GM18517 (cell line): ENCODE results near the gene SLC39A1.
"Not testable (repeated sequence)": the region's sequence is repeated elsewhere in the genome, so short reads cannot be mapped to it uniquely, and the experiment has no call there.

Experiments
- ATAC-seq: cut with Tn5 transposase; IDR thresholded peaks from one replicate; pipeline ENCODE4 v1.9.1; 2021; ENCODE audit warnings: mild to moderate bottlenecking, moderate library complexity; ENCODE audit not compliant: unreplicated experiment

Gene SLC39A1

GRCh38 chr1:153932156-153933131 is 30.9 kb downstream of the SLC39A1 start:
- ATAC-seq: no peak

GRCh38 chr1:153929981-153930948 is 33.1 kb downstream of the SLC39A1 start:
- no peak for ATAC-seq

DNA sequence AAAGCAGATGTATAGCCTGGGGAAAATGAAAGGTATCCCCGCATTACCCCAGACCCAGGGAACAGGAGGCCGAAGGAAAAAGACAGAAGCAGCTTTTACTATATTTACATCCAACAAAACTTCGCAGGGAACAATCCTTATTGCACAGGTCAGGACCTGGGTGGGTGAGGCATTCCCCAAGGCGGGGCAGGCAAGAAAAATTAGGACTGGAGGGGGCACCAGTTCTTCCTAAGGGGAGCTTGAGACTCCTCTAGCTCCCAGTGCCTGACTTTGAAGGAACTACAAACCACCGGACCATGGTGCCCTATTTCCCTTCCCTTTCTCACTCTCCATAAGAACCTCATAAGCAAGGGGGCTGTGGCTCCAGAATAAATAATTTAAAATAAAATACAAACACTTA is 33.9 kb downstream of the SLC39A1 start:
- ATAC-seq: no peak

DNA sequence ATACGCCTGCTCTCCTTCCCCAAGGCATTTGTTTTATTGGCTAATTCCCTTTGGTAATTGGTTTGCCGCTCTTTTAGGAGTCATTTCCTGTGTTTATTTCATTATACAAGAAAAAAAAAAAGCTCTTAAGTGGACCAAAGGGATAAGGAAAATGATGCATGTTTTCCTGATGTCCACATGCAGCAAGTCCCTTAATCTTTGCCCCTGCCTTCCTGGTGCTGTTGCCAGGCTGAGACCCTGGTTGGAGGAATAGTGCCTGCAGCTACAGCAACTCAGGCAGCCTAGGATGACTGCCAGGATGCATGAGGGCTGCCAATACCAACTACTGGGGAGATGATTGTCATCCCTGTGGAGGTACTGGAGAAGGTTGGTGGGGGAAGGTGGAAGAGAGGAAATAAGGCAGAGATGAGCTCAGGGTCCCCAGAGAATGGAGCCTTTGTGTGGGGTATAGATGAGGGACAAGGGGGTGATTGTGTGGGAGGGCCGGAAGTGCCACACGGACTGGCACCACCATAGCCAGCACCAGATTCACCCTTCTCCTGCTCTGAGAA is 34.5 kb downstream of the SLC39A1 start:
- no peak for ATAC-seq

DNA sequence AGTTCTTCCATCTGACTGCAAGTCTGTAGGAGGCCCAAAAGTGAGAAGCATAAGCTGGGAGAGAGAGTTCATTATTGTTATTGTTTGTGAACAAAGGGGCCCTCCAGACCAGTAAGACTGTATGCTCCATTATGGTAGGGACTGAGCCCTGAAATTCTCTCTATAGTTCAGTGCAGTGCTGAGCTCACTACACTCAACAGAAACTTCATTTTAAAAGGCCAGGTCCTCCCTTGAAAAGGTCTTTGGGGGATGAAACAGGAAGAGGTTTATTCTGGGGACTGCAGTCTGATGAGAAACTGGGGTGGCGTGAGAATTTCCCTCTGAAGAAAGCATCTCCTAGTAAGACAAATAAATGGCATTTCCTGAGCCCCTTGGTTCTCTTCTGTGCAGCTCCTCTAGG is 35.1 kb downstream of the SLC39A1 start:
- ATAC-seq: no peak

DNA sequence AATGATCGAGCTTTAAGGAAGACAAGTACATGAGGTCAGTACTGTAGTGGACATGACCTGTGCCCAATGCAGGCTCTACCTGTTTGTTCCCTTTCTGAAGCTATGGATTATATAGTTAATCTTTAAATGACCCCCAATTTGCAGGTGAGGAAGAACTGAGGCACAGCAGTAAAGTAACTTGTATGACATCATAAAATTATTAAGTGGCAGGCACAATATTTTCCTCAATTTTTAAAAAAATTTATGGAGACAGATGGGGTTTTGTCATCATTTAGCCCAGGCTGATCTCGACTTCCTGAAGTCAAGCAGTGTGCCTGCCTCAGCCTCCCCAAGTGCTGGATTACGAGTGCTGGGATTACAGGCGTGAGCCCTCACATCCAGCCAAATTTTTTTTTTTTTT is 36.9 kb downstream of the SLC39A1 start:
- no peak for ATAC-seq

DNA sequence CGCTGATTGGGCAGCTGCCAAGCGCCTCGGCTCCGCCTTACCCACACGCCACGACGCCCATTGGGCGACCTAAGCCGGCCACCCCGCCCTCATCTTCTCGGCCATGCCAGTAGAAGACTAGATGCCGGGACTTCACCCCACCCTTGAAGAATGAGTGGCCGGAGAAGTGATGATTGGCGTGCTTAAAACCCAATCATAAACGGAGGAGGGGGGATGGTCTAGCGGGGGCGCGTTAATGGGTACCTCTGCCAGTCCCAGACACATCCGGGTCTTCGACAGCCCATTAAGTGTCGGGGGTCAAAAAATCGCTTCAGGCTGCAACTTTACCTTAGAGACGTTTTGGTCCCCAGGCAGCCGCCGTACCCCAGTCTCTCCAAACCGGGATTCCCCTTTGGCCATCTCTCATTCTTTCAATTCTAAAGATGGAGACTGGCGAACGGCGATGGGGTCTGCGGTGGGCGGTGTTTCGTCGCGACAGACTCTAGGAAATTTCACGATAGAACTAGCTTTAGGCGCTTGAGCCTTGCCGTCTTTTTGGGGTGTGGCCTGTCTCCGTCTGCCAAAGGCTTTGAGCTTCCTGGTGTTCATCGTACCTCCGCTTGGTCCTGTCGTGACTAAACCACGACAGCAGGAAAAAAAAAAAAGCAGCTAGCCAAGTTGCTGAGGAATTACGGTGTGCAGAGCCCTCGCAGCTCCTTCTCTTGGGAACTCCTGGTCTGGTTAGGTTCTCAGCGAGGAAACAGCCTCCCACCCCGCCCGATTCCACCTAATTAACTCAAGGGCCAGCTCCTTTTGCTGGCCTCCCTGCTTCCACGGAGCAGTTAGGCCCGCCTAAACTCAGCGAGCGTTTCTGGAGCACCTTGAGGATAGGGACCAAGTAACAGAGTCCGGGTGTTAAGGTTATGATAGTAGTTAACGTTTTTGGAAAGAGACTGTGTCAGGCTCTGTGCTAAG is 40.1 kb downstream of the SLC39A1 start, which contains the start of gene GATAD2B:
GATAD2B (minus strand) TSS at position 1 of the 954 bp plus-strand sequence. CDS start 94,625 bp downstream, outside the sequence.
- ATAC-seq: peak; percentile 89

DNA sequence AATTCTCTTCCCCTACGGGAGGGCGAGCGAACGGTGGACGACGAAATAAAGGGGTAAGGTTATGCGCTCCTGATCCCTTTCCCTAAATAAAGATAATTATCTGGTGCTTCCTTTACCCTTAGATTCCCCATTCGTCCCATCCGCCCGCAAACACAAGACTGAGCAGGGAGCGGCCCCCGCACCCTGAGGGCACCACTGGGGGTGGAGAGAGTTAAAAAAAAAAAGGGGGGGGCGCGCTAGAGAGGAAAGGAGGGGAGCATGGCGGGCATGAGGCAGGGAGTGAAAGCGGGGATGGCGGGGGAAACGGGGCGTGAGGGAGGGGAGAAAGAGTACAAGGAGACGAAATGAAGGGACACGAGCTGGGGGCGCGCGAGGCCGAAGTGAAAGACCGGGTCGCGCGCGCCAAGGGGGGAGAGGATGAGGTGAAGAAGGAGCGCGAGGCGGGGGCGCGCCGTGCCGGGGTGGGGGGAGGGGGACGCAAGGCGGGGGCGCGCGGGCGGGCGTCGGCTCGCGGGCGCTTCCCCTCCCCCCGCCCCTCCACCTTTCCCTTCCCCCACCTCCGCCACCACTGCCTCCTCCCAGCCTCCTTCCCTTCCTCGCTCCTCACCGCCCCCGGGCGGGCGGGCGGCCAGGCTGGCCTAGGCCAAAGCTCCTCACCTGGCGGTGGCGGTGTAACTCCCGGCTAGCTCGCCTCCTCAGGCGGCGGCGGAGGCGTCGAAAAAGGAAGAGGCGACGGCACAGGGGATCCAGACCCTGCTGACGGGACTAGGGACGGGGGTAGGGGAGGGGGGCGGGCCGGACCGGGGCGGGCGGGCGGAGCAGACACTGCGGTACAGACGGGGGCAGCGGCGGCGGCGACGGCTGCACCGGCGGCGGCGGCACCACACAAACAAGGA is 41.0 kb downstream of the SLC39A1 start:
- ATAC-seq: peak; percentile 13

DNA sequence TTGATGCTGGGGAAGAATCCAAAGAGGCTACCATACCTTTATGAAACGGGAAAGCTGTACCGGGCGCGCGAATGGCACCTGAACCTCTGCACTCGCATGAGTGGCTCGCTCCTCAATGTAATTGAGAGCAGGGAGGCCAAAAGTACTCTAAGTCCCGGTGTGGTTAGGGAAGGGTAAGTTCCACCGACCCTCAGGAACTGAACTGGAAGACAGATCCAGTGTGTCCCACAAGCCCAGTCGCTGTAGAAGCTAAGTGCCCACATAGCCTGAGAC is 41.6 kb downstream of the SLC39A1 start:
- ATAC-seq: no peak

GRCh38 chr1:153921080-153921802 is 42.1 kb downstream of the SLC39A1 start:
- ATAC-seq: no peak

DNA sequence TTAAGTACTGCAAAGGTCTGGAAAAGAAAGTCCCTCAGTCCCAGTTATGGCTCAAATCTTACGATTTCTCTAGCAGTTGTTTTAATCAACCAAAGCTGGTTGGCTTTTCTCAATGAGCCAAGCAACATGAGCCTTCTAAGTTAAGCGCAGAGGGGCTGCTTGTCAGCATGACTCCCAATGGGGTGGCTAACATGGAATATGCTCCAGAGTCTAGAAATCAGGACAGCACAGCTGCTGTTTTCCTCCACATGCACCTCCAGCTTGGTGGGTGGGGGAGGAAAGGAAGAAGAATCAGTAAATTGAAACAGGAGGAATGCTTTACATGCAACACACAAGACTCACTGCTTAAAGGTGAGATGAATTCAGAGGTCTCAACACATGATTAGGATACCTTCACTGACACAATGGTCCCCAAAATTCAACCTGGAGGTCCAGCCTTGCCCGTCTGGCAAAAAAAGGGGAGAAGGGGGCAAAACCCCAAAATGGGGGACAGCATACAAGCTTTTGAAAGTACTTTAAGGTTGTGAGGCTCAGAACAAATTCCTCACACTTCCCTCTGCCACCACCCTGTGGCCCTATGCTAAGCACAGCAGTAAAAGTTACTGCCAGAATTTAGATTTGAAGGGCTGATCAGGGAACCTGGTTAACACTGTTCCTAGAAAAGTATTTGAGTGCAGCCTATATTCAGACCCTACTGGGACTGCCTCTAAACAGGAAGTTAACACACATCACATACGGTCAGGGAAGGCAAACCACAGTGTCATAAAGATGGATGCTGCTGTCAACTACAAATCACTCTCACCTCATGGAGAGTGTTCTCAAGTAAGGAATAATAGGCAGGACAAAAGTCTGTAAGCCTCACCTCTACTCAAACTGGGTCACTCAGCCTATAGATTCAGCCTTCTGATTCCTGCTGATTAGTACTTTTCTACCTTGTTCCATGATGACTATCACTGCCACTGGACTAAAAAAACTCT is 43.2 kb downstream of the SLC39A1 start:
- no peak for ATAC-seq

GRCh38 chr1:153916297-153916696 is 47.0 kb downstream of the SLC39A1 start:
- ATAC-seq: no peak

DNA sequence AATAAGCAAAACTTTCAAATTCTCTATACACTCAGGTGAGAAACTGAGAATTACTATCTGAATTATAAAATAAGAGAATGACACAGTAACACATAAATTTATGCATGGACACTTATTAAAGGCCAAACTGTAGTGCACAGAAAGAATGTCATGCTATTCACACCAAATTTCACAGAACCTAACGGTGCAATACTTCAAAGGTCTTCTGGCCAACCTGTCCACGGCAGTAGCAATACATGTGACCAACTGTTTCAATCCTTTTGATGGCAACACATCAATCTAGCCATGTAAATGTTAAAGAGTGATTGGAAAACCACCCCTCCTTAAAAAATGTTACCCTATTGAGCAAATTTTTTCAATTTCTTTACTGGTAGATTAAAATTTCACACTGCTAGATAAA is 51.0 kb downstream of the SLC39A1 start:
- ATAC-seq: no peak

GRCh38 chr1:153910560-153910959 is 52.8 kb downstream of the SLC39A1 start:
- not testable (repeated sequence) for ATAC-seq
